CD14-positive monocyte (primary cell): ENCODE data around the gene SUPT20HL2. TPM values are rescaled to one million over a fixed set of nuclear protein-coding genes. Genes with fewer than 3 reads are reported as not detected.

Experiments used
- DNase-seq, 3 donors: peaks; one replicate each; pipeline ENCODE4 v3.0.0-alpha.2; 2011 to 2022
- H2AFZ ChIP-seq: 2 replicates; pipeline ENCODE4 v1.6.0; 2012; ENCODE audit warnings: mild to moderate bottlenecking, low read depth, low read length, inconsistent platforms; ENCODE audit not compliant: insufficient read depth, poor library complexity, severe bottlenecking
- H3K27ac ChIP-seq, 2 donors: 1 replicate in 1 of 2; 2 replicates in 1 of 2; pipeline ENCODE4 v1.5.1; 2012 to 2013; ENCODE audit warnings: low read length in 2 of 2, control low read depth in 1 of 2, inconsistent platforms in 1 of 2, low read depth in 1 of 2, mild to moderate bottlenecking in 1 of 2
- H3K27me3 ChIP-seq, 2 donors: one replicate each; pipeline versions ENCODE4 v1.6.0 to v1.6.1; 2011 to 2013; ENCODE audit warnings: low read length in 2 of 2; ENCODE audit not compliant: control insufficient read depth in 2 of 2, insufficient read depth in 2 of 2
- H3K36me3 ChIP-seq, 2 donors: replicated peaks in 1 of 2; 1 replicate in 1 of 2; 2 replicates in 1 of 2; pipeline versions ENCODE4 v1.5.1 to v1.6.1; 2012 to 2013; ENCODE audit warnings: low read length in 2 of 2, control low read depth in 1 of 2, inconsistent platforms in 1 of 2, mild to moderate bottlenecking in 1 of 2; ENCODE audit not compliant: insufficient read depth in 2 of 2, control insufficient read depth in 1 of 2
- H3K4me1 ChIP-seq, 2 donors: 1 replicate in 1 of 2; 2 replicates in 1 of 2; pipeline versions ENCODE4 v1.5.1 to v1.6.1; 2012 to 2013; ENCODE audit warnings: low read length in 2 of 2, control low read depth in 1 of 2, inconsistent platforms in 1 of 2, mild to moderate bottlenecking in 1 of 2, moderate library complexity in 1 of 2; ENCODE audit not compliant: insufficient read depth in 2 of 2, control insufficient read depth in 1 of 2
- H3K4me2 ChIP-seq: replicated peaks from 2 replicates; pipeline ENCODE3; 2012; ENCODE audit warnings: low read length, moderate library complexity, mild to moderate bottlenecking; ENCODE audit not compliant: poor library complexity, severe bottlenecking; ENCODE audit errors: extremely low read depth
- H3K4me3 ChIP-seq, 3 experiments: fragments of 200-600 bp in 1 of 3; sonication (generic) in 1 of 3; replicated peaks in 1 of 3; 1 replicate in 2 of 3; 2 replicates in 1 of 3; pipeline ENCODE4 v1.5.1; 2011 to 2013; ENCODE audit warnings: low read length in 3 of 3, mild to moderate bottlenecking in 3 of 3, control low read depth in 2 of 3, low read depth in 2 of 3, inconsistent platforms in 1 of 3, moderate library complexity in 1 of 3
- H3K79me2 ChIP-seq: 2 replicates; pipeline ENCODE4 v1.6.0; 2012; ENCODE audit warnings: mild to moderate bottlenecking, control low read depth, inconsistent platforms, low read length, moderate library complexity; ENCODE audit not compliant: insufficient read depth
- H3K9ac ChIP-seq: 2 replicates; pipeline ENCODE4 v1.6.0; 2017; ENCODE audit warnings: low read length, mild to moderate bottlenecking; ENCODE audit not compliant: insufficient read depth, poor library complexity, severe bottlenecking
- H3K9me3 ChIP-seq, 2 donors: replicated peaks in 1 of 2; 1 replicate in 1 of 2; 2 replicates in 1 of 2; pipeline versions ENCODE4 v1.5.1 to v1.6.1; 2012 to 2013; ENCODE audit warnings: low read length in 2 of 2, control low read depth in 1 of 2; ENCODE audit not compliant: control insufficient read depth in 1 of 2, insufficient read depth in 1 of 2
- H4K20me1 ChIP-seq: 2 replicates; pipeline ENCODE4 v1.6.0; 2012; ENCODE audit warnings: mild to moderate bottlenecking, low read length, control low read depth, moderate library complexity; ENCODE audit not compliant: insufficient read depth
- H3K27ac Mint-ChIP-seq, 7 donors: one replicate each; pipeline ENCODE4 v1.8.0; 2020; ENCODE audit warnings: mild to moderate bottlenecking in 7 of 7, mixed read lengths in 7 of 7, moderate library complexity in 6 of 7, inconsistent platforms in 2 of 7
- H3K27me3 Mint-ChIP-seq, 3 donors: one replicate each; pipeline ENCODE4 v1.8.0; 2021 to 2022; ENCODE audit warnings: low read depth in 3 of 3, mild to moderate bottlenecking in 3 of 3, mixed read lengths in 3 of 3, moderate library complexity in 3 of 3, inconsistent platforms in 1 of 3
- H3K36me3 Mint-ChIP-seq, 2 donors: one replicate each; pipeline ENCODE4 v1.8.0; 2020; ENCODE audit warnings: mixed read lengths in 2 of 2, inconsistent platforms in 1 of 2, mild to moderate bottlenecking in 1 of 2
- H3K4me1 Mint-ChIP-seq: one replicate; pipeline ENCODE4 v1.8.0; 2020; ENCODE audit warnings: mild to moderate bottlenecking, mixed read lengths
- H3K4me3 Mint-ChIP-seq, 2 donors: one replicate each; pipeline ENCODE4 v1.8.0; 2020; ENCODE audit warnings: mild to moderate bottlenecking in 2 of 2, mixed read lengths in 2 of 2, moderate library complexity in 1 of 2
- H3K9me3 Mint-ChIP-seq, 7 donors: one replicate each; pipeline ENCODE4 v1.8.0; 2020 to 2022; ENCODE audit warnings: mixed read lengths in 7 of 7, mild to moderate bottlenecking in 6 of 7, moderate library complexity in 6 of 7, inconsistent platforms in 2 of 7
- CTCF ChIP-seq: fragments of 200-600 bp; IDR thresholded peaks from one replicate; pipeline ENCODE4 v1.8.0; 2022; ENCODE audit warnings: antibody characterized with exemption, mild to moderate bottlenecking
- WGBS: methylation state at CpG from one replicate; pipeline ENCODE4 v1.1.5; 2013; ENCODE audit warnings: missing lambda C conversion rate; ENCODE audit not compliant: insufficient coverage; 5-methylcytosine and 5-hydroxymethylcytosine counted together
- intact Hi-C, 2 donors: fragments of 100-400 bp; cut with micrococcal nuclease; formaldehyde crosslinking; loops; one replicate each; pipeline versions ENCODE4 v1.15.0 to v1.15.1; 2023
- polyA plus RNA-seq, 3 donors: library from polyadenylated mRNA; depleted of rRNA in 1 of 3; unstranded in 2 of 3; stranded (reverse) in 1 of 3; fragments of 300-500 nt in 2 of 3; fragments of >200 nt in 1 of 3; fragmentation: Illumina TruSeq in 2 of 3; gene quantifications; 1 replicate in 2 of 3; 2 replicates in 1 of 3; pipeline ENCODE4 v1.2.3, GENCODE V29; 2012 to 2021

Gene SUPT20HL2
- polyA plus RNA-seq, 3 donors: not detected

GRCh38 chrX:24341795-24342194 lies 27.9 kb upstream of the SUPT20HL2 start:
- H3K4me2 ChIP-seq: no peak overlapping the region
- H3K9ac ChIP-seq: no peak overlapping the region
- no peaks in the 10 kb centered on the region for H3K79me2 ChIP-seq
- TF ChIP-seq CTCF: no peak
- Mint-ChIP-seq H3K36me3 (no peaks in the 10 kb centered on the region), H3K27me3 (peaks cover 2 to 32% (median 9%) of the 10 kb centered on the region in 3 donors), H3K4me3 (no peak overlapping the region), H3K27ac (no peak overlapping the region), H3K4me1 (peaks cover 2% of the 10 kb centered on the region), H3K9me3 (no peaks in the 10 kb centered on the region)
- H3K27ac ChIP-seq: no peak overlapping the region
- H3K9me3 ChIP-seq: no peaks in the 10 kb centered on the region
- H4K20me1 ChIP-seq: no peaks in the 10 kb centered on the region
- H2AFZ ChIP-seq: no peak overlapping the region
- H3K36me3 ChIP-seq: no peaks in the 10 kb centered on the region
- no peak for DNase-seq
- peaks cover 0 to 33% of the 10 kb centered on the region in 2 donors for H3K27me3 ChIP-seq
- no peak overlapping the region for H3K4me3 ChIP-seq
- WGBS: no CpG with 5 or more reads among the region's 1 CpG
- intact Hi-C loops: no loop called here
- H3K4me1 ChIP-seq: no peaks in the 10 kb centered on the region

GRCh38 chrX:24340501-24340900 lies 26.6 kb upstream of the SUPT20HL2 start:
- H3K9me3 Mint-ChIP-seq: peaks cover 0 to 4% (median 0%) of the 10 kb centered on the region in 7 donors

More at GRCh38 chrX:24340501-24340900, 26.6 kb upstream of the SUPT20HL2 start:
- H3K36me3 ChIP-seq: no peaks in the 10 kb centered on the region
- no peak overlapping the region for H3K4me2 ChIP-seq
- TF ChIP-seq CTCF: no peak
- Mint-ChIP-seq H3K27me3 (peaks cover 2 to 33% (median 9%) of the 10 kb centered on the region in 3 donors), H3K36me3 (no peaks in the 10 kb centered on the region), H3K4me1 (peaks cover 2% of the 10 kb centered on the region), H3K4me3 (no peak overlapping the region), H3K27ac (no peak overlapping the region)
- no peak overlapping the region for H2AFZ ChIP-seq
- H3K27ac ChIP-seq: no peak overlapping the region
- intact Hi-C loops: no loop called here
- H3K9ac ChIP-seq: no peak overlapping the region
- no peaks in the 10 kb centered on the region for H3K9me3 ChIP-seq
- WGBS: 40% methylated on average over 1 of the region's 2 CpGs
- no peak for DNase-seq
- peaks cover 0 to 27% of the 10 kb centered on the region in 2 donors for H3K27me3 ChIP-seq
- H3K4me3 ChIP-seq: no peak overlapping the region
- H4K20me1 ChIP-seq: no peaks in the 10 kb centered on the region
- H3K4me1 ChIP-seq: no peaks in the 10 kb centered on the region
- H3K79me2 ChIP-seq: no peaks in the 10 kb centered on the region
